Left kidney (tissue), 2 donors: ENCODE results near the gene RPTOR. TPM values are rescaled to one million over a fixed set of nuclear protein-coding genes. Genes with fewer than 3 reads are reported as not detected.
"Not testable (repeated sequence)": the region's sequence is repeated elsewhere in the genome, so short reads cannot be mapped to it uniquely, and the experiment has no call there.

Experiments used
- DNase-seq: peaks from one replicate; pipeline ENCODE4 v3.0.0-alpha.2; 2013
- polyA plus RNA-seq: library from polyadenylated mRNA; unstranded; fragments of 120-200 nt; gene quantifications from one replicate; pipeline ENCODE4 v1.2.1, GENCODE V29; 2013; ENCODE audit not compliant: insufficient read length

The RPTOR gene
- polyA plus RNA-seq, 1 donor: 18.6 TPM

- no peak for DNase-seq
Observed at GRCh38 chr17:80742091-80742490, 197.5 kb downstream of the RPTOR start.

GRCh38 chr17:80742581-80743180 lies 198.0 kb downstream of the RPTOR start:
- DNase-seq: no peak

- DNase-seq: no peak
Observed at GRCh38 chr17:80743181-80743771, 198.6 kb downstream of the RPTOR start.

GRCh38 chr17:80743973-80744372 lies 199.3 kb downstream of the RPTOR start:
- DNase-seq: not testable (repeated sequence)

GRCh38 chr17:80744725-80745124 lies 200.1 kb downstream of the RPTOR start:
- not testable (repeated sequence) for DNase-seq

GRCh38 chr17:80745183-80745582 lies 200.5 kb downstream of the RPTOR start:
- no peak for DNase-seq

GRCh38 chr17:80746262-80746935 lies 201.8 kb downstream of the RPTOR start:
- DNase-seq: no peak

GRCh38 chr17:80747469-80747868 lies 202.8 kb downstream of the RPTOR start:
- DNase-seq: no peak

GRCh38 chr17:80749611-80750010 lies 205.0 kb downstream of the RPTOR start:
- DNase-seq: no peak

GRCh38 chr17:80750263-80750662 lies 205.6 kb downstream of the RPTOR start:
- DNase-seq: no peak

GRCh38 chr17:80751070-80751945 lies 206.7 kb downstream of the RPTOR start:
- no peak for DNase-seq

- no peak for DNase-seq
Observed at GRCh38 chr17:80751946-80752581, 207.4 kb downstream of the RPTOR start.

GRCh38 chr17:80753685-80754345 lies 209.2 kb downstream of the RPTOR start:
- no peak for DNase-seq

GRCh38 chr17:80754846-80755245 lies 210.2 kb downstream of the RPTOR start:
- DNase-seq: no peak

GRCh38 chr17:80755650-80756405 lies 211.2 kb downstream of the RPTOR start:
- no peak for DNase-seq

- DNase-seq: no peak
Observed at GRCh38 chr17:80758481-80759376, 214.1 kb downstream of the RPTOR start.

- no peak for DNase-seq
Observed at GRCh38 chr17:80759377-80759673, 214.7 kb downstream of the RPTOR start.

GRCh38 chr17:80760511-80760911 lies 215.9 kb downstream of the RPTOR start:
- no peak for DNase-seq

GRCh38 chr17:80761110-80761871 lies 216.7 kb downstream of the RPTOR start:
- DNase-seq: no peak
